K562 (cell line): ENCODE measurements around the gene MRPL4. TPM values are rescaled to one million over a fixed set of nuclear protein-coding genes. Genes with fewer than 3 reads are reported as not detected.

ENCODE experiments used
- ATF3 ChIP-seq, 2 experiments: fragments of 450-650 bp in 1 of 2; sonication (generic) in 1 of 2; formaldehyde crosslinking in 1 of 2; IDR thresholded peaks in 1 of 2; conservative IDR thresholded peaks in 1 of 2; 2 replicates each; pipeline versions ENCODE4 v1.6.1 to v1.8.1; 2016 to 2023; ENCODE audit warnings: mild to moderate bottlenecking in 2 of 2, moderate library complexity in 2 of 2, inconsistent platforms in 1 of 2, missing genetic modification reagents in 1 of 2
- ATF6 ChIP-seq: sonication (generic); formaldehyde crosslinking; IDR thresholded peaks from 2 replicates; pipeline ENCODE4 v1.4.0; 2020; ENCODE audit warnings: mild to moderate bottlenecking, missing genetic modification reagents
- CBX1 ChIP-seq: sonication (generic); IDR thresholded peaks from 2 replicates; pipeline ENCODE4 v1.6.1; 2016; ENCODE audit warnings: antibody characterized with exemption, low read depth, mild to moderate bottlenecking
- CXXC5 ChIP-seq: fragments of 250-450 bp; sonication (Bioruptor Pico); IDR thresholded peaks from 2 replicates; pipeline ENCODE4 v1.8.0; 2022; ENCODE audit warnings: inconsistent platforms, mild to moderate bottlenecking, moderate library complexity
- ELF1 ChIP-seq: fragments of 200-800 bp; sonication (Bioruptor generic); IDR thresholded peaks from 2 replicates; pipeline ENCODE4 v1.6.1; 2016; ENCODE audit warnings: missing genetic modification characterization, missing compliant biosample characterization
- FIP1L1 ChIP-seq: fragments of 200-400 bp; formaldehyde crosslinking; IDR thresholded peaks from 2 replicates; pipeline ENCODE4 v1.6.1; 2018; ENCODE audit warnings: mild to moderate bottlenecking, low read depth, low read length; ENCODE audit not compliant: poor library complexity, severe bottlenecking
- GABPA ChIP-seq: fragments of 200-800 bp; sonication (Bioruptor generic); conservative IDR thresholded peaks from 2 replicates; pipeline ENCODE4 v1.6.1; 2016; ENCODE audit warnings: low read depth, missing genetic modification characterization, missing compliant biosample characterization
- HBP1 ChIP-seq: fragments of 450-650 bp; formaldehyde crosslinking; IDR thresholded peaks from 2 replicates; pipeline ENCODE4 v1.4.0; 2022; ENCODE audit warnings: missing genetic modification characterization
- ILF3 ChIP-seq: fragments of 450-650 bp; IDR thresholded peaks from 2 replicates; pipeline ENCODE4 v1.6.1; 2018; ENCODE audit warnings: antibody characterized with exemption, mild to moderate bottlenecking, moderate library complexity, borderline replicate concordance
- RBM15 ChIP-seq: fragments of 200-400 bp; formaldehyde crosslinking; IDR thresholded peaks from 2 replicates; pipeline ENCODE4 v1.6.1; 2018; ENCODE audit warnings: mild to moderate bottlenecking, low read length, moderate library complexity; ENCODE audit not compliant: insufficient read depth
- SMARCC2 ChIP-seq: fragments of 450-650 bp; IDR thresholded peaks from 2 replicates; pipeline ENCODE4 v1.6.1; 2017; ENCODE audit warnings: antibody characterized with exemption, moderate library complexity, mild to moderate bottlenecking, low read depth
- SRF ChIP-seq, 2 experiments: fragments of 250-450, 450-650 bp in 1 of 2; sonication (Bioruptor Pico) in 1 of 2; sonication (generic) in 1 of 2; formaldehyde crosslinking; IDR thresholded peaks; 2 replicates each; pipeline versions ENCODE4 v1.5.0 to v1.5.1; 2020 to 2022; ENCODE audit warnings: mild to moderate bottlenecking in 1 of 2, missing genetic modification reagents in 1 of 2
- TOE1 ChIP-seq, 2 experiments: fragments of 450-650 bp in 1 of 2; sonication (generic) in 1 of 2; formaldehyde crosslinking in 1 of 2; IDR thresholded peaks; 2 replicates each; pipeline versions ENCODE4 v1.7.1 to v1.8.0; 2016 to 2022; ENCODE audit warnings: borderline replicate concordance in 2 of 2, mild to moderate bottlenecking in 2 of 2, antibody characterized with exemption in 1 of 2, inconsistent platforms in 1 of 2, low read depth in 1 of 2, missing genetic modification reagents in 1 of 2, moderate library complexity in 1 of 2
- ZBTB12 ChIP-seq: fragments of 250-450 bp; sonication (Bioruptor Pico); IDR thresholded peaks from 2 replicates; pipeline ENCODE4 v1.4.0; 2020
- ZBTB2 ChIP-seq: fragments of 450-650 bp; IDR thresholded peaks from 2 replicates; pipeline ENCODE4 v1.6.1; 2016; ENCODE audit warnings: antibody characterized with exemption
- polyA plus RNA-seq, 8 experiments: library from polyadenylated mRNA; depleted of rRNA in 4 of 8; stranded (reverse) in 5 of 8; unstranded in 3 of 8; fragments of >200 nt; fragmentation: Nextera tagmentation in 2 of 8; fragmentation: Illumina TruSeq in 1 of 8; extraction: Ambion mirVana in 2 of 8; extraction: Trizol in 1 of 8; gene quantifications; 2 replicates each; pipeline versions ENCODE4 v1.2.1 to v1.2.3, GENCODE V29; 2011 to 2014; ENCODE audit warnings: inconsistent platforms in 1 of 8, missing spikeins in 1 of 8
- total RNA-seq, 7 experiments: library from RNA; depleted of rRNA in 6 of 7; stranded (reverse); fragments of >200 nt in 6 of 7; fragmentation: Illumina TruSeq in 2 of 7; extraction: Trizol in 2 of 7; gene quantifications; 2 replicates each; pipeline versions ENCODE4 v1.2.1 to v1.2.3, GENCODE V29; 2011 to 2021; ENCODE audit warnings: low replicate concordance in 1 of 7

MRPL4 gene
- total and polyA plus RNA-seq, 9 of the 15 experiments (the other 6 are each of a cell fraction or from before 2014, with no cell fraction given) = 1.4 to 239 (median 64.9) TPM

- TF ChIP-seq ATF6 (CRISPR knock-in tag) (peak; percentile 94; the same call in 1 of the 2 replicates), RBM15 (no peak), ZBTB2 (no peak), CXXC5 (peak; percentile 97), ZBTB12 (peak; percentile 98), CBX1 (peak; percentile 82), GABPA (peak; percentile 73), ILF3 (no peak), SMARCC2 (no peak), ATF3 (IDR thresholded peaks at IDR 0.05) (peak; percentile 98), ATF3 (CRISPR knock-in tag; conservative IDR thresholded peaks at IDR 0.05) (no peak), ELF1 (tag) (peak; percentile 72), SRF (CRISPR knock-in tag; IDR thresholded peaks at IDR 0.05) (peak in 1 of 2 experiments; percentile 92; a peak in 2 of 4 replicates), TOE1 (IDR thresholded peaks at IDR 0.05; ENCODE audit: borderline replicate concordance) (peak; percentile 22; the same call in 1 of the 2 replicates), TOE1 (CRISPR knock-in tag; IDR thresholded peaks at IDR 0.05; ENCODE audit: borderline replicate concordance, low read depth) (no peak), HBP1 (peak; percentile 52; the same call in 1 of the 2 replicates), FIP1L1 (peak; percentile 94)
These were observed at the start of gene MRPL4 (continued) for GRCh38 chr19:10251792-10252694.
